Small intestine (tissue), 7 donors: Measurements from ENCODE around the gene OR1F1. TPM values are rescaled to one million over a fixed set of nuclear protein-coding genes. Genes with fewer than 3 reads are reported as not detected.
A peak's percentile ranks its signal among the peaks of the same experiment; 100 is the strongest.
"Not testable (repeated sequence)": the region's sequence is repeated elsewhere in the genome, so short reads cannot be mapped to it uniquely, and the experiment has no call there.

Experiments
- DNase-seq, 2 donors: peaks; one replicate each; pipeline versions ENCODE4 v3.0.0 to v3.0.0-alpha.2; 2013
- FAIRE-seq: peaks from 2 replicates; lab custom pipeline; 2012; peaks lifted over from hg19 to GRCh38; lab: Jason Lieb, UNC
- H3K27ac ChIP-seq, 3 donors: one replicate each; pipeline ENCODE4 v1.5.1; 2013; ENCODE audit warnings: low read length in 2 of 3, mild to moderate bottlenecking in 2 of 3, control low read depth in 1 of 3, inconsistent platforms in 1 of 3, low read depth in 1 of 3, moderate library complexity in 1 of 3
- H3K27me3 ChIP-seq, 3 donors: one replicate each; pipeline ENCODE4 v1.6.1; 2013; ENCODE audit warnings: low read length in 3 of 3, inconsistent platforms in 1 of 3; ENCODE audit not compliant: control insufficient read depth in 3 of 3, insufficient read depth in 3 of 3
- H3K36me3 ChIP-seq, 3 donors: one replicate each; pipeline ENCODE4 v1.6.1; 2013; ENCODE audit warnings: low read length in 3 of 3, inconsistent platforms in 1 of 3, low read depth in 1 of 3, mild to moderate bottlenecking in 1 of 3, moderate library complexity in 1 of 3; ENCODE audit not compliant: control insufficient read depth in 3 of 3, insufficient read depth in 2 of 3
- H3K4me1 ChIP-seq, 3 donors: one replicate each; pipeline ENCODE4 v1.6.1; 2013; ENCODE audit warnings: low read length in 2 of 3, inconsistent platforms in 1 of 3, low read depth in 1 of 3, mild to moderate bottlenecking in 1 of 3, moderate library complexity in 1 of 3; ENCODE audit not compliant: control insufficient read depth in 3 of 3, insufficient read depth in 2 of 3
- H3K4me3 ChIP-seq, 3 donors: one replicate each; pipeline ENCODE4 v1.5.1; 2013; ENCODE audit warnings: low read length in 3 of 3, control low read depth in 1 of 3, inconsistent platforms in 1 of 3, low read depth in 1 of 3, mild to moderate bottlenecking in 1 of 3, moderate library complexity in 1 of 3
- H3K9me3 ChIP-seq, 2 donors: one replicate each; pipeline ENCODE4 v1.6.1; 2013; ENCODE audit warnings: low read depth in 1 of 2, low read length in 1 of 2; ENCODE audit not compliant: control insufficient read depth in 2 of 2, insufficient read depth in 1 of 2
- WGBS, 3 donors: extraction: QIAGEN DNeasy Blood & Tissue Kit; methylation state at CpG; one replicate each; pipeline ENCODE4 v1.1.7; 2013; 5-methylcytosine and 5-hydroxymethylcytosine counted together
- polyA plus RNA-seq, 4 donors: library from polyadenylated mRNA; stranded (reverse) in 3 of 4; unstranded in 1 of 4; fragments of 200-250 nt in 3 of 4; fragments of 120-200 nt in 1 of 4; gene quantifications; one replicate each; pipeline versions ENCODE4 v1.2.1 to v1.2.3, GENCODE V29; 2013
- donor health status: healthy with polysubstance abuse.
- donor health status: control.
- donor health status: control.
- donor health status: Bipolar disorder and iron deficiency.
- donor health status: healthy.

OR1F1 gene
- polyA plus RNA-seq, 4 donors = not detected

DNA sequence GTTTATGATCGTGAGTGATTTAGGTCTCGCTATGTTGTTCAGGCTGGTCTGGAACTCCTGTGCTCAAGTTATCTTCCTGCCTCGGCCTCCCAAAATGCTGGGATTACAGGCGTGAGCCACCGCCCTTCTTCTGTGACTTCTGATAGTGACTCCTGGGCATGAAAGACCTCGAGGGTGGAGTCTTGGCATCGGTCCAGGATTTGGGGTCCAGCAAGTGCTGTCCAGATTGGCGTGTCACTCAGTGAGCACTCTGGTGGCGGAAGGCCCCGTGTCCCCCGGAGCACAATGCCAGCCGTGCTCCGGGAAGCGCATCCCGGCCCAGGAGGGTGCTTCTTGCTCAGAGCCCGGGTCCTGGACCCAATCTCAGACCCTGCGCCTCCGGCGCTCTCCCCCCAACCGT, 6.8 kb downstream of the OR1F1 start:
- no peaks in the 10 kb centered on the region for H3K4me1 ChIP-seq
- H3K4me3 ChIP-seq = no peak overlapping the region
- 79 to 80% (median 80%) methylated on average over 19 to 20 of the region's 20 CpGs for WGBS, 3 donors
- peaks cover 0 to 13% of the 10 kb centered on the region in 2 donors for H3K9me3 ChIP-seq
- H3K27ac ChIP-seq = no peak overlapping the region
- FAIRE-seq (no peak), DNase-seq (no peak)
- H3K36me3 ChIP-seq = no peaks in the 10 kb centered on the region
- peaks cover 3 to 59% (median 40%) of the 10 kb centered on the region in 3 donors for H3K27me3 ChIP-seq

DNA sequence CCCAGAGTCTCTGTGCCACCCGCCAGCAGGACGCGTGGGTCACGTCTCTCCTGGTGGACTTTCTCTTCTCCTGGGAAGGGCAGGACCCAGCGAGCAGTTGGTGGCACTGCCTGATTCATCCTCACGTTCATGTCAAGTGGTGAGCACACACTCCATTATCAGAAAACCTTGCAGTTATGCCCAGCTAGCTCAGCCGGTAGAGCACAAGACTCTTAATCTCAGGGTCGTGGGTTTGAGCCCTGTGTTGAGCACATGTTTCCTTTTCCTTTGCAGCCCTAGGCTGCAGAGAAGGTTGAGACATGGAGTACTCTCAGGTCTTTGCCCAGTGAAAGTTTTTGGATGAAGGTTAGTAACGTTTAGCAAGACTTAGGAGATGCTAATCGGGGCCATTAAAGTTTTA, 8.0 kb downstream of the OR1F1 start:
- FAIRE-seq = no peak
- Histone ChIP-seq H3K4me3 (no peak overlapping the region), H3K9me3 (peaks cover 0 to 13% of the 10 kb centered on the region in 2 donors), H3K27ac (no peak overlapping the region), H3K36me3 (no peaks in the 10 kb centered on the region), H3K4me1 (no peaks in the 10 kb centered on the region), H3K27me3 (peaks cover 3 to 48% (median 32%) of the 10 kb centered on the region in 3 donors)
- no peak for DNase-seq
- 66 to 70% (median 68%) methylated on average over 10 of the region's 10 CpGs for WGBS, 3 donors

DNA sequence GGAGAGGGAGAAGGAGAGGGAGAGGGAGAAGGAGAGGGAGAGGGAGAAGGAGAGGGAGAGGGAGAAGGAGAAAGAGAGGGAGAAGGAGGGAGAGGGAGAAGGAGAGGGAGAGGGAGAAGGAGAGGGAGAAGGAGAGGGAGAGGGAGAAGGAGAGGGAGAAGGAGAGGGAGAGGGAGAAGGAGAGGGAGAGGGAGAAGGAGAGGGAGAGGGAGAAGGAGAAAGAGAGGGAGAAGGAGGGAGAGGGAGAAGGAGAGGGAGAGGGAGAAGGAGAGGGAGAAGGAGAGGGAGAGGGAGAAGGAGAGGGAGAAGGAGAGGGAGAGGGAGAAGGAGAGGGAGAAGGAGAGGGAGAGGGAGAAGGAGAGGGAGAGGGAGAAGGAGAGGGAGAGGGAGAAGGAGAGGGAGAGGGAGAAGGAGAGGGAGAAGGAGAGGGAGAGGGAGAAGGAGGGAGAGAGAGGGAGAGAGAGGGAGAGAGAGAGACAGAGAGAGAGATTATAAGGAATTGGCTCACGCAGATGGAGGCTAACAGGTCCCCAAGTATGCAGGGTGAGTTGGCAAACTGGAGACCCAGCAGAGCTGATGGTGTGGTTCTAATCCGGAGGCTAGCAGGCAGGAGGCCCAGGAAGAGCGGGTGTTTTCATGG, 9.8 kb downstream of the OR1F1 start:
- DNase-seq, FAIRE-seq, H3K27ac ChIP-seq, H3K36me3 ChIP-seq, H3K9me3 ChIP-seq, H3K4me3 ChIP-seq, H3K4me1 ChIP-seq: not testable (repeated sequence)
- WGBS, 3 donors = 43 to 64% (median 60%) methylated on average over 3 of the region's 3 CpGs
- H3K27me3 ChIP-seq = peaks cover 0 to 30% (median 19%) of the 10 kb centered on the region in 3 donors

DNA sequence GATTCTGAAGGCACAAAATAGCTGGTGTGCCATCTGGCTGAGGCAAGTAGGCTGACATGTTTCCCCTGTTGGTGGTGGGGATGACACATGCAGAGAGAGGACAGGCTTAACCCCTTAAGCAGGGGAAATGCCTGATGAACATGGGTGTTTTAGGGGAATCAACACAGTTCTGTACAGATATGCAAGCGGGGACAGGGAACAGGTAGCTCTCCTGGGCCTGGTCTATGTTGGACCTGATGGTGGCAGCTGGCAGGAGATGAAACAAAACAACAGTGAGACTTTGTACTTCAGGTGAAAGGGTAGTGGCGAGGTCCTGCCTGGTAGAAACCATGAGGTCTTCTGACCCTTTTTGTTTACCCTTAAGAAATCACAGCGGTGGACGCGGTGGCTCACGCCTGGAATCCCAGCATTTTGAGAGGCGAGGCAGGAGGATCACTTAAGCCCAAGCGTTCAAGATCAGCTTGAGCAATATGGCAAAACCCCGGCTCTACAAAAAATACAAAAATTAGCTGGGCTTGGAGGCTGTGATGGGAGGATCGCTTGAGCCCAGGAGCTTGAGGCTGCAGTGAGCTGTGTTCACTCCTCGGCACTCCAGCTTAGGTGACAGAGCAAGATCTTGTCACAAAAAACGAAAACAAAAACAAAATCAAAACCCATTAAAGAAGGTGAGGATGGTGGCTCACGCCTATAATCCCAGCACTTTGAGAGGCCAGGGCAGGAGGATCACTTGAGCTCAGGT, 10.5 kb downstream of the OR1F1 start:
- no peak for FAIRE-seq
- Histone ChIP-seq H3K27ac (no peak overlapping the region), H3K27me3 (peaks cover 0 to 23% (median 16%) of the 10 kb centered on the region in 3 donors), H3K9me3 (peaks cover 0 to 3% of the 10 kb centered on the region in 2 donors), H3K36me3 (no peaks in the 10 kb centered on the region), H3K4me3 (no peak overlapping the region), H3K4me1 (no peaks in the 10 kb centered on the region)
- WGBS, 3 donors = 37 to 63% (median 54%) methylated on average over 13 of the region's 13 CpGs
- peak in 1 of 2 donors; percentile 20 for DNase-seq

DNA sequence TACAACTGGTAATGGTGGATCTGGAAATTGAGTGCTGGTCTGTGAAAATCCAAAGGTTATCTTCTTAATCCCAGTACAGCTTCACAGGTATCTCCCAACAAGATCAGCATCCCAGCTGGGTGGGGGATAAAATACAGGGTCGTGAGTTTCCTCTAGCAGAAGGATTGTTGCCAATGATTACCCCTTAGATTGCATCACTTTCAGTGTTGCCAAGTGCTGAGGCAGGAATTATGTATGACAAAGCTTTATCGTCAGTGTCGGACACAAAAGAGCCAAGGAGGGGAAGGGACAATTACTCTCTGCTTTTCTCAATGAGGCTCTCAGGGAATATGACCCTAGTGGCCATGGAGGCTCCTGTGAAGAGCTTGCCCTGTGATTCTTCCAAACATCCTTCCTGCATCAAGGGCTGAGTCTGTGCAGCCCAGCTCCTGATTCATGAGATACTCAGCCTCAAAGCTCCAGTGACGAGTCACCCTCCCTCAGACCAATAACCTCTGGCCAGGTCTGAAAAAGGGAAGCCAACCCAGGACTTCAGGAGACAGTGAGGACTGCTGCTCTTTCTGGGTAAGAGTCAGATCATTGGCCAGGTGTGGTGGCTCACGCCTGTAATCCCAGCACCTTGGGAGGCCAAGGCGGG, 15.0 kb downstream of the OR1F1 start:
- DNase-seq (no peak), FAIRE-seq (no peak)
- Histone ChIP-seq H3K4me3 (no peak overlapping the region), H3K9me3 (peaks cover 0 to 24% of the 10 kb centered on the region in 2 donors), H3K27ac (no peak overlapping the region), H3K36me3 (no peaks in the 10 kb centered on the region), H3K4me1 (no peaks in the 10 kb centered on the region), H3K27me3 (peaks cover 0 to 12% (median 0%) of the 10 kb centered on the region in 3 donors)
- WGBS, 3 donors = 65 to 74% (median 73%) methylated on average over 6 of the region's 6 CpGs

DNA sequence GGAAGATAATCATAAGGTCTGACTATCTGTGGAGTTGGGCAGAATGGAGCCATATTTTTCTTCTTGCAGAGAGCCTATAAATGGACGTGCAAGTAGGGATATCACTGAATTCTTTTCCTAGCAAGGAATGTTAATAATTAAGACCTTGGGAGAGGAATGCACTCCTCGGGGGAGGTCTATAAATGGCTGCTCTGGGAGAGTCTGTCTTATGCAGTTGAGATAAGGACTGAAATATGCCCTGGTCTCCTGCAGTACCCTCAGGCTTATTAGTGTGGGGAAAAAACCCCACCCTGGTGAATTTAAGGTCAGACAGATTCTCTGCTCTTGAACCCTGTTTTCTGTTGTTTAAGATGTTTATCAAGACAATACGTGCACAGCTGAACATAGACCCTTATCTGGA, 17.9 kb downstream of the OR1F1 start:
- not testable (repeated sequence) for H3K4me3 ChIP-seq, FAIRE-seq, H3K36me3 ChIP-seq, DNase-seq, H3K27ac ChIP-seq, H3K4me1 ChIP-seq
- 41 to 61% (median 41%) methylated on average over 3 of the region's 3 CpGs for WGBS, 3 donors
- Histone ChIP-seq H3K9me3 (peaks cover 0 to 28% of the 10 kb centered on the region in 2 donors), H3K27me3 (peaks cover 0 to 12% (median 0%) of the 10 kb centered on the region in 3 donors)

DNA sequence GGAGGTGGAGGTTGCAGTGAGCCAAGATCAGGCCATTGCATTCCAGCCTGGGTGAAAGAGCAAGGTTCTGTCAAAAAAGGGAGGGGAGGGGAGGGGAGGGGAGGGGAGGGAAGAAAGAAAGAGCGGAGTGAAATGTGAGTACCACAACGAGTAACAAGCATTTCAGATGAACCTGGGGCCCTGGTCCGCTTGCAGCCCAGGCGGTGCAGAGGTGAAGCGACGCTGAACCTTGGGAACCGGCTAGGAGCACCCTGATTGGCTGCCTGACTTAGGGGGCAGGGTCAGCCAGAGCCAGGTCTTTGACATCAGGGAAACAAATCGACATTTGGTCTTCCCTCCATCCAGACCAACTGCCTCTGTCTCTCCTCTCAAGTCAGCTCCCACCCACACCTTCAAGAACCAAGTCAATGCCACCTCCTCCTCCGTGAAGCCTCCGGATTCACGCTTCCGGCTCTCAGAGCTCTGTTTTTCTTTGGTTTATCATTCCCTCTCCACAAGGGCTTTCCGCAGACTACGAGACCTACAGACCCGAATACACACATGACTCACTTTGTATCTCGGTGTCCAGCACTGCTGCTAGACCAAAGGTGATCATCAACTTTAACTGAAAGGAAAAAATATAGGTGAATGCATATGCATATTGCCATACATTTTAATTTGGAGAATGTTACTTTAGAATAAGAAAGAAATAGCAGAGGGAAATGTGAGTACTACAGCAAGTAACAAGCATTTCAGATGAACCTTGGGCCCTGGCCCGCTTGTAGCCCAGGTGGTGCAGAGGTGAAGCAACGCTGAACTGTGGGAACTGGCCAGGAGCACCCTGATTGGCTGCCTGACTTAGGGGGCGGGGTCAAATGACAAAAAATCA, 19.3 kb downstream of the OR1F1 start:
- no peak for DNase-seq
- FAIRE-seq = no peak
- peaks cover 0 to 28% of the 10 kb centered on the region in 2 donors for H3K9me3 ChIP-seq

DNA sequence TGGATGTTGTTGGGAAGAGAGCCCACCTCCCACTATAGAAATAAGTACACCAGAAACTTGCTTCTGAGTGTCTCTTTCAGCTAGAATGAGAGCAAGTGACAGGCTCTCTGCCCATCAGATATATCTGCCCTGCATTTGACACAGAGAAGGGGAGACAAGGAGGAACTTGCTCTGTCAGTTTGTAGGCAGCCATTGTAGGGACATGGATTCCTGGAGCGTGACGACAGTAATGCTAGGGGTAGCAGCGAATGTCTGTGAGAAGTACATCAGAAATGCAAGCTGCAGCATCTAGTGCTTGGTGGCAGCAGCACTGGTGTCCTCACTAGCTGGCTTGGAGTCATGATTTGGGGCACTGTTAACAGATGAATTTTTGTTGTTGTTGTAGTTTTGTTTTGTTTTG, 24.0 kb downstream of the OR1F1 start:
- WGBS, 3 donors = 81 to 90% (median 82%) methylated on average over 3 of the region's 3 CpGs
- Histone ChIP-seq H3K9me3 (peaks cover 0 to 20% of the 10 kb centered on the region in 2 donors), H3K36me3 (no peaks in the 10 kb centered on the region), H3K27ac (no peak overlapping the region), H3K4me1 (no peaks in the 10 kb centered on the region), H3K4me3 (no peak overlapping the region), H3K27me3 (peaks cover 0 to 2% (median 0%) of the 10 kb centered on the region in 3 donors)
- FAIRE-seq (no peak), DNase-seq (no peak)

More for the DNA sequence above, 19.3 kb downstream of the OR1F1 start:
- Histone ChIP-seq H3K27ac (no peak overlapping the region), H3K4me3 (no peak overlapping the region), H3K27me3 (peaks cover 0 to 9% (median 0%) of the 10 kb centered on the region in 3 donors), H3K4me1 (no peaks in the 10 kb centered on the region), H3K36me3 (no peaks in the 10 kb centered on the region)
- WGBS, 3 donors = 74 to 80% (median 77%) methylated on average over 19 of the region's 19 CpGs
